Fibroblast of the aortic adventitia (primary cell): Measurements from ENCODE around the gene HBA2. TPM values are rescaled to one million over a fixed set of nuclear protein-coding genes. Genes with fewer than 3 reads are reported as not detected.
"Not testable (repeated sequence)": the region's sequence is repeated elsewhere in the genome, so short reads cannot be mapped to it uniquely, and the experiment has no call there.

ENCODE experiments used
- DNase-seq: peaks from one replicate; pipeline ENCODE4 v3.0.0-alpha.2; 2010; ENCODE audit warnings: low read depth
- H3K4me3 ChIP-seq: 2 replicates; pipeline ENCODE4 v1.5.1; 2011; ENCODE audit warnings: low read depth, mild to moderate bottlenecking, control low read depth, low read length, moderate library complexity
- CTCF ChIP-seq: IDR thresholded peaks from 2 replicates; pipeline ENCODE4 v1.5.1; 2011; ENCODE audit warnings: mild to moderate bottlenecking, low read length, control low read depth, inconsistent platforms; ENCODE audit not compliant: insufficient read depth
- total RNA-seq: library from RNA; depleted of rRNA; stranded (reverse); fragments of >200 nt; gene quantifications from 2 replicates; pipeline ENCODE4 v1.2.3, GENCODE V29; 2012; ENCODE audit warnings: low replicate concordance

Gene HBA2
- total RNA-seq, 1 donor: not detected

- TF ChIP-seq CTCF: no peak
- no peak for DNase-seq
- no peak overlapping the region for H3K4me3 ChIP-seq
These were observed 6.1 kb upstream of the HBA2 start for GRCh38 chr16:166375-167121.

- H3K4me3 ChIP-seq: no peak overlapping the region
- no peak for DNase-seq
- no peak for TF ChIP-seq CTCF
These were observed 5.5 kb upstream of the HBA2 start for GRCh38 chr16:167122-167690.

- no peak for DNase-seq
- no peak for TF ChIP-seq CTCF
- no peak overlapping the region for H3K4me3 ChIP-seq
These were observed 4.3 kb upstream of the HBA2 start for GRCh38 chr16:168424-168823.

GRCh38 chr16:169014-169413, 3.7 kb upstream of the HBA2 start:
- no peak overlapping the region for H3K4me3 ChIP-seq
- no peak for DNase-seq
- no peak for TF ChIP-seq CTCF

GRCh38 chr16:170088-170507, 2.6 kb upstream of the HBA2 start:
- H3K4me3 ChIP-seq: not testable (repeated sequence)
- peak; percentile 23 for DNase-seq

GRCh38 chr16:170788-171187, 1.9 kb upstream of the HBA2 start:
- TF ChIP-seq CTCF: no peak
- DNase-seq: no peak
- no peak overlapping the region for H3K4me3 ChIP-seq

- DNase-seq, H3K4me3 ChIP-seq: not testable (repeated sequence)
These were observed 657 bp downstream of the HBA2 start for GRCh38 chr16:173211-173854.

- H3K4me3 ChIP-seq, DNase-seq: not testable (repeated sequence)
These were observed 1.5 kb downstream of the HBA2 start for GRCh38 chr16:173928-174769.
